NT2/D1 (cell line): Measurements from ENCODE around the gene CTIF.

ENCODE experiments used
- SUZ12 ChIP-seq: IDR thresholded peaks from 2 replicates; pipeline ENCODE4 v1.6.1; 2011; ENCODE audit not compliant: insufficient read length, insufficient read depth; ENCODE audit errors: extremely low read depth
- YY1 ChIP-seq: IDR thresholded peaks from 2 replicates; pipeline ENCODE4 v1.6.1; 2011; ENCODE audit not compliant: insufficient read length, insufficient read depth
- ZNF274 ChIP-seq: IDR thresholded peaks from 2 replicates; pipeline ENCODE4 v1.6.1; 2011; ENCODE audit warnings: mild to moderate bottlenecking, low read depth, low read length

DNA sequence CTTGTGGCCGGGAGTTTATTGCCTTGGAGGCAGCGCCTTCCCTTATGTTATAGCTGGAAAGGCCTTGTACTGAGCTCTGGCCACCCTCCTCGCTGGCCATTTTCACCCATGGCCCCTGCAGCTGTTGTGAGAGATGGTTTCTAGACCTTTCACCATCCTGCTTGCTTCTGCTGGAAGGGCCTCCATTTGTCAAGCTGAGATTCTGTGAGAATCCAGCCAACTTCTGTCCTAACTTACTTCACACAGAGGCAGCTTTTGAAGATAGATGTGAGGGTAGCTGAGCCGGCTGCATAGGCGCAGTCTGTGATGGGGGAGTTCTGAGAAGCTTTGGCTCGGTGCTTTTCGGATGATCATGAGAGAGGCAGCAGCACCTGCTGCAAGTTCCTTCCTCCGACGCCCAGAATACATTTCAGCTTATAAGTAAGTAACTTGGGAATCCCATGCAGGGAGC is 8.7 kb downstream of the CTIF start:
- no peak for TF ChIP-seq ZNF274
- no peak for TF ChIP-seq YY1
- TF ChIP-seq SUZ12 = no peak
